Measurements from ENCODE around the gene LYST. TPM values are rescaled to one million over a fixed set of nuclear protein-coding genes. Genes with fewer than 3 reads are reported as not detected.

The LYST gene
- total and polyA plus RNA-seq, 2 of the 4 experiments (the other 2 are of a cell fraction), result 2.2 to 7.2 TPM

GRCh38 chr1:235714205-235714897 lies 152.4 kb downstream of the LYST start:
- Histone ChIP-seq H3K4ac (ENCODE audit: low read depth, low read length) (no peak overlapping the region), H3K4me2 (ENCODE audit: low read depth, low read length) (no peak overlapping the region), H2AK9ac (replicated peaks; ENCODE audit: low read depth, low read length, poor library complexity) (no peak overlapping the region), H4K5ac (ENCODE audit: low read depth, low read length) (no peak overlapping the region), H3K9ac (ENCODE audit: low read depth, low read length) (no peak overlapping the region), H2AK5ac (ENCODE audit: low read depth, low read length) (no peak overlapping the region), H3K14ac (replicated peaks; ENCODE audit: low read depth, low read length) (no peak overlapping the region), H3K4me1 (ENCODE audit: control insufficient read depth, insufficient read depth, low read length) (no peaks in the 10 kb centered on the region), H2BK5ac (ENCODE audit: low read depth, low read length, poor library complexity, severe bottlenecking) (no peak overlapping the region), H3K4me3 (ENCODE audit: insufficient read depth, low read depth, low read length) (no peak overlapping the region), H3K27ac (ENCODE audit: insufficient read depth, low read length) (no peak overlapping the region), H4K8ac (ENCODE audit: low read depth in 2 of 2, low read length in 2 of 2) (no peak overlapping the region), H2BK15ac (ENCODE audit: low read depth, low read length) (no peak overlapping the region), H2BK120ac (ENCODE audit: low read depth, low read length) (no peak overlapping the region), H2AFZ (replicated peaks; ENCODE audit: low read length, poor library complexity) (no peak overlapping the region), H3K56ac (ENCODE audit: extremely low read depth, insufficient read depth, low read length) (no peak overlapping the region), H3K79me1 (ENCODE audit: low read depth in 1 of 2, low read length in 2 of 2) (no peaks in the 10 kb centered on the region), H2BK20ac (ENCODE audit: low read depth, low read length) (no peak overlapping the region), H4K20me1 (ENCODE audit: insufficient read depth, low read length) (no peaks in the 10 kb centered on the region), H3K9me1 (ENCODE audit: insufficient read depth, low read length) (no peaks in the 10 kb centered on the region; the same call in 1 of the 2 replicates), H3K27me3 (ENCODE audit: control insufficient read depth, insufficient read depth, low read length) (no peaks in the 10 kb centered on the region), H3K36me3 (ENCODE audit: control insufficient read depth, insufficient read depth, low read length) (no peaks in the 10 kb centered on the region), H4K91ac (ENCODE audit: insufficient read depth, low read depth, low read length) (no peak overlapping the region), H3K18ac (ENCODE audit: low read depth, low read length) (no peak overlapping the region), H3K23ac (ENCODE audit: low read depth, low read length) (no peak overlapping the region), H3K9me3 (ENCODE audit: control insufficient read depth, insufficient read depth, low read length) (no peaks in the 10 kb centered on the region)
- CTCF ChIA-PET, result no interaction called here
- in situ Hi-C loops (cut with MboI; ENCODE audit: low sequenced_read_pairs), result no loop called here
- DNase-seq (no peak), ATAC-seq (ENCODE audit: low read depth) (no peak)
- TF ChIP-seq MAFK (IDR thresholded peaks at IDR 0.05; ENCODE audit: low read depth, low read length) (no peak), RAD21 (IDR thresholded peaks at IDR 0.05; ENCODE audit: low read length) (no peak), SMC3 (IDR thresholded peaks at IDR 0.05; ENCODE audit: low read depth, low read length) (no peak), MXI1 (IDR thresholded peaks at IDR 0.05; ENCODE audit: borderline replicate concordance, low read depth, low read length) (no peak), FOS (IDR thresholded peaks at IDR 0.05; ENCODE audit: low read depth, low read length) (no peak), MAZ (IDR thresholded peaks at IDR 0.05; ENCODE audit: borderline replicate concordance, low read depth, low read length) (no peak), NFE2L2 (IDR thresholded peaks at IDR 0.05; ENCODE audit: low read depth, low read length) (no peak)
- TF ChIP-seq, protein P1, sequence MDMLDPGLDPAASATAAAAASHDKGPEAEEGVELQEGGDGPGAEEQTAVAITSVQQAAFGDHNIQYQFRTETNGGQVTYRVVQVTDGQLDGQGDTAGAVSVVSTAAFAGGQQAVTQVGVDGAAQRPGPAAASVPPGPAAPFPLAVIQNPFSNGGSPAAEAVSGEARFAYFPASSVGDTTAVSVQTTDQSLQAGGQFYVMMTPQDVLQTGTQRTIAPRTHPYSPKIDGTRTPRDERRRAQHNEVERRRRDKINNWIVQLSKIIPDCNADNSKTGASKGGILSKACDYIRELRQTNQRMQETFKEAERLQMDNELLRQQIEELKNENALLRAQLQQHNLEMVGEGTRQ (IDR thresholded peaks at IDR 0.05; ENCODE audit: low read depth, low read length), result no peak
- POLR2A ChIA-PET (ENCODE audit: unreplicated experiment), result no interaction called here
- no TSS peak for BruUV-seq (replicated peaks)
- no CpG with 5 or more reads among the region's 4 CpGs for WGBS, 2 experiments (ENCODE audit: extremely low coverage in 2 of 2, insufficient read length in 1 of 2)
- intact Hi-C loops (cut with micrococcal nuclease), result no loop called here
- dilution Hi-C loops (cut with HindIII; ENCODE audit: low sequenced_read_pairs, unreplicated experiment), result no loop called here

Measured in IMR-90 (cell line).